ENCODE measurements around the gene BIN1. TPM values are rescaled to one million over a fixed set of nuclear protein-coding genes. Genes with fewer than 3 reads are reported as not detected.

The BIN1 gene
- total RNA-seq, 1 experiment from 2014 or later, result 31.8 TPM

- TF ChIP-seq RAD21 (IDR thresholded peaks at IDR 0.05; ENCODE audit: low read depth), result no peak
Measured at GRCh38 chr2:127001751-127002150, 105.2 kb downstream of the BIN1 start (continued).

DNA sequence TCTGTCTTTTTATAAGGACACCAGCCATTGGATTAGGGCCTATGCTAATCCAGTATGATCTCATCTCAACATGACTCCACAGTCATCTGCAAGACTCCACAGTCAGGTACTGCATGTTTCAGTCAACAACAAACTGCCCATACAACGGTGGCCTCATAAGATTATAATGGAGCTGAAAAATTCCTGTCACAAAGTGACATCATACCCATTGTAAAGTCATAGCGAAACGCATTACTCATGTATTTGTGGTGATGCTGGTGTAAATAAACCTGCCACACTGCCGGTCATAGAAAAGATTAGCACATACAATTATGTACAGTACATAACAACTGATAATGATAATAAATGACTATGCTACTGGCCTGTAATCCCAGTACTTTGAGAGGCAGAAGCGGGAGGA lies 106.0 kb downstream of the BIN1 start:
- intact Hi-C loops (cut with micrococcal nuclease), result no loop called here
- no peak for TF ChIP-seq TCF7L2 (IDR thresholded peaks at IDR 0.05; ENCODE audit: borderline replicate concordance, extremely low read depth, insufficient read depth, insufficient read length)
- no peak for TF ChIP-seq EZH2phosphoT487 (IDR thresholded peaks at IDR 0.05; ENCODE audit: borderline replicate concordance)
- TF ChIP-seq CBX3 (IDR thresholded peaks at IDR 0.05; ENCODE audit: low read depth), result no peak
- no peak for TF ChIP-seq POLR2AphosphoS5 (IDR thresholded peaks at IDR 0.05; ENCODE audit: low read depth, low read length)
- TF ChIP-seq EGR1 (IDR thresholded peaks at IDR 0.05; ENCODE audit: low read depth), result no peak
- no peak for TF ChIP-seq ELF1 (IDR thresholded peaks at IDR 0.05; ENCODE audit: borderline replicate concordance, low read depth)
- TF ChIP-seq YY1 (IDR thresholded peaks at IDR 0.05; ENCODE audit: extremely low read depth, insufficient replicate concordance, low read depth, low read length), result no peak
- no peak for TF ChIP-seq CTCF (IDR thresholded peaks at IDR 0.05 in 2 of 3, conservative IDR thresholded peaks at IDR 0.05 in 1 of 3; ENCODE audit: borderline replicate concordance in 1 of 3, insufficient read depth in 1 of 3, low read depth in 2 of 3, low read length in 2 of 3)
- no peak for TF ChIP-seq FOSL1 (IDR thresholded peaks at IDR 0.05; ENCODE audit: low read depth)
- TF ChIP-seq, protein P1, sequence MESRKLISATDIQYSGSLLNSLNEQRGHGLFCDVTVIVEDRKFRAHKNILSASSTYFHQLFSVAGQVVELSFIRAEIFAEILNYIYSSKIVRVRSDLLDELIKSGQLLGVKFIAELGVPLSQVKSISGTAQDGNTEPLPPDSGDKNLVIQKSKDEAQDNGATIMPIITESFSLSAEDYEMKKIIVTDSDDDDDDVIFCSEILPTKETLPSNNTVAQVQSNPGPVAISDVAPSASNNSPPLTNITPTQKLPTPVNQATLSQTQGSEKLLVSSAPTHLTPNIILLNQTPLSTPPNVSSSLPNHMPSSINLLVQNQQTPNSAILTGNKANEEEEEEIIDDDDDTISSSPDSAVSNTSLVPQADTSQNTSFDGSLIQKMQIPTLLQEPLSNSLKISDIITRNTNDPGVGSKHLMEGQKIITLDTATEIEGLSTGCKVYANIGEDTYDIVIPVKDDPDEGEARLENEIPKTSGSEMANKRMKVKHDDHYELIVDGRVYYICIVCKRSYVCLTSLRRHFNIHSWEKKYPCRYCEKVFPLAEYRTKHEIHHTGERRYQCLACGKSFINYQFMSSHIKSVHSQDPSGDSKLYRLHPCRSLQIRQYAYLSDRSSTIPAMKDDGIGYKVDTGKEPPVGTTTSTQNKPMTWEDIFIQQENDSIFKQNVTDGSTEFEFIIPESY (IDR thresholded peaks at IDR 0.05; ENCODE audit: extremely low read depth, insufficient replicate concordance, low read length), result no peak
- no peak for TF ChIP-seq REST (IDR thresholded peaks at IDR 0.05; ENCODE audit: low read depth)
- no peak for TF ChIP-seq ZNF274 (IDR thresholded peaks at IDR 0.05; ENCODE audit: low read depth, low read length)
- Histone ChIP-seq H3K27ac (ENCODE audit: low read depth, low read length) (no peak overlapping the region), H3K4me3 (replicated peaks in 1 of 2; ENCODE audit: low read depth in 1 of 2, low read length in 2 of 2) (no peak overlapping the region), H3K79me2 (ENCODE audit: insufficient read depth, low read length) (no peaks in the 10 kb centered on the region), H3K4me2 (ENCODE audit: low read length) (no peak overlapping the region), H3K36me3 (ENCODE audit: control insufficient read depth in 1 of 2, insufficient read depth in 2 of 2, low read length in 2 of 2) (no peaks in the 10 kb centered on the region), H3K9me3 (ENCODE audit: control insufficient read depth in 1 of 2, insufficient read depth in 1 of 2, low read depth in 1 of 2, low read length in 2 of 2) (no peaks in the 10 kb centered on the region), H3K9me2 (ENCODE audit: insufficient read depth) (no peaks in the 10 kb centered on the region), H4K20me1 (ENCODE audit: insufficient read depth) (no peaks in the 10 kb centered on the region), H2AFZ (ENCODE audit: low read depth, low read length, poor library complexity, severe bottlenecking) (no peak overlapping the region), H3K9ac (ENCODE audit: low read length) (no peak overlapping the region), H3K4me1 (ENCODE audit: control insufficient read depth in 1 of 2, insufficient read depth in 2 of 2, low read length in 2 of 2) (no peaks in the 10 kb centered on the region), H3K27me3 (ENCODE audit: insufficient read depth, low read length) (no peaks in the 10 kb centered on the region)
- DNase-seq (ENCODE audit: low read depth, low spot score) (no peak), ATAC-seq (no peak)
- CTCF ChIA-PET, result no interaction called here
- RAD21 ChIA-PET (ENCODE audit: low non-redundant PET in 1 of 2, low total read pairs in 2 of 2, uncharacterized antibody in 2 of 2, unreplicated experiment in 2 of 2), result interaction anchor here in 1 of 2 experiments (0.7 kb wide), 1 partner anchor 188 kb away, joined by 5 read pairs; no protein-coding TSS in a partner anchor
- POLR2A ChIA-PET, result no interaction called here
- no TSS peak for BruUV-seq (replicated peaks)
